MM.1S (cell line): ENCODE data around the gene CDH4.

Experiments used
- DNase-seq: peaks from one replicate; pipeline ENCODE4 v3.0.0-alpha.2; 2015
- H2AFZ ChIP-seq: fragments of 300-600 bp; sonication (generic); 2 replicates; pipeline ENCODE4 v1.6.0; 2016; ENCODE audit warnings: antibody characterized with exemption, low read length
- H3F3A ChIP-seq: fragments of 300-600 bp; sonication (generic); 2 replicates; pipeline ENCODE4 v1.6.1; 2016; ENCODE audit warnings: mild to moderate bottlenecking, antibody characterized with exemption, low read length, moderate library complexity, mixed read lengths; ENCODE audit not compliant: insufficient read depth
- H3K27ac ChIP-seq: fragments of 300-600 bp; sonication (generic); 2 replicates; pipeline ENCODE4 v1.5.1; 2016; ENCODE audit warnings: mild to moderate bottlenecking, low read length
- H3K27me3 ChIP-seq: fragments of 300-600 bp; sonication (generic); replicated peaks from 2 replicates; pipeline ENCODE4 v1.6.0; 2016; ENCODE audit warnings: low read length; ENCODE audit not compliant: insufficient read depth
- H3K36me3 ChIP-seq: fragments of 300-600 bp; sonication (generic); replicated peaks from 2 replicates; pipeline ENCODE4 v1.6.1; 2016; ENCODE audit warnings: mild to moderate bottlenecking, low read length, mixed read lengths; ENCODE audit not compliant: insufficient read depth
- H3K4me1 ChIP-seq: fragments of 300-600 bp; sonication (generic); 2 replicates; pipeline ENCODE4 v1.6.1; 2016; ENCODE audit warnings: low read length, mixed read lengths
- H3K4me2 ChIP-seq: fragments of 300-600 bp; sonication (generic); 2 replicates; pipeline ENCODE4 v1.6.0; 2016; ENCODE audit warnings: low read depth, low read length
- H3K4me3 ChIP-seq: fragments of 300-600 bp; sonication (generic); 2 replicates; pipeline ENCODE4 v1.5.1; 2016; ENCODE audit warnings: low read length, mixed read lengths
- H3K79me2 ChIP-seq: fragments of 300-600 bp; sonication (generic); 2 replicates; pipeline ENCODE4 v1.6.1; 2016; ENCODE audit warnings: mixed run types, low read length, mixed read lengths
- H3K9ac ChIP-seq: fragments of 300-600 bp; sonication (generic); 2 replicates; pipeline ENCODE4 v1.6.1; 2016; ENCODE audit warnings: low read length, mixed read lengths
- H3K9me2 ChIP-seq: fragments of 300-600 bp; sonication (generic); replicated peaks from 2 replicates; pipeline ENCODE4 v1.6.1; 2016; ENCODE audit warnings: mild to moderate bottlenecking, low read length, mixed read lengths; ENCODE audit not compliant: insufficient read depth
- H3K9me3 ChIP-seq: fragments of 300-600 bp; sonication (generic); replicated peaks from 2 replicates; pipeline ENCODE4 v1.6.1; 2016; ENCODE audit warnings: mild to moderate bottlenecking, low read length, mixed read lengths; ENCODE audit not compliant: insufficient read depth
- H4K20me1 ChIP-seq: fragments of 300-600 bp; sonication (generic); 2 replicates; pipeline ENCODE4 v1.6.1; 2016; ENCODE audit warnings: mild to moderate bottlenecking, low read length, moderate library complexity, mixed read lengths; ENCODE audit not compliant: insufficient read depth
- EZH2 ChIP-seq: fragments of 300-600 bp; sonication (generic); optimal IDR thresholded peaks from 2 replicates; pipeline ENCODE3; 2017; ENCODE audit warnings: low read depth, mild to moderate bottlenecking, antibody characterized with exemption, low read length, mixed read lengths
- EZH2phosphoT487 ChIP-seq: fragments of 300-600 bp; sonication (generic); IDR thresholded peaks from 2 replicates; pipeline ENCODE4 v1.6.1; 2018; ENCODE audit warnings: antibody characterized with exemption, low read length
- TF ChIP-seq, protein P1 (sequence below): fragments of 300-600 bp; sonication (generic); IDR thresholded peaks from 2 replicates; pipeline ENCODE4 v1.5.1; 2016; ENCODE audit warnings: antibody characterized with exemption, low read length, mixed read lengths

The CDH4 gene

DNA sequence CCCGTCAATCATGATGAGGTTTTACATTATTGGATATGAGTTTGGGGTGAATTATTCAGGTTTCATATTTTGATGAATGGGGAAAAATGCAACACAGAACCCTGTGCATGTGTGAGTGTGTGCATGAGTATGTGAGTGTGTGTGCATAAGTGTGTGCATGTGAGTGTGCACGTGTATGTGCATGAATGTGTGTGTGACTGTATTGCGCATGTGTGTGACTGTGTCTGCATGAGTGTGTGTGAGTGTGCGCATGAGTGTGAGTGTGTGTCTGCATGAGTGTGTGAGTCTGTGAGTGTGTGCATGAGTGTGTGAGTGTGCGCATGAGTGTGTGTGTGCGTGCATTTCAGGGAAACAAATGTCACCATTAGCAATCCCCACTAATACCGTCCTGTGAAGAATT is 18.5 kb upstream of the CDH4 start:
- no peak for DNase-seq
- Histone ChIP-seq H3K9me2 (no peaks in the 10 kb centered on the region), H3K27ac (no peak overlapping the region), H3F3A (no peaks in the 10 kb centered on the region), H3K27me3 (peaks cover 33% of the 10 kb centered on the region), H4K20me1 (no peaks in the 10 kb centered on the region), H3K9ac (no peak overlapping the region), H3K4me1 (no peaks in the 10 kb centered on the region), H3K36me3 (no peaks in the 10 kb centered on the region), H3K4me3 (no peak overlapping the region), H3K4me2 (no peak overlapping the region), H3K9me3 (no peaks in the 10 kb centered on the region), H3K79me2 (no peaks in the 10 kb centered on the region), H2AFZ (no peak overlapping the region)
- TF ChIP-seq EZH2phosphoT487 (no peak), EZH2 (no peak)
- TF ChIP-seq, protein P1, sequence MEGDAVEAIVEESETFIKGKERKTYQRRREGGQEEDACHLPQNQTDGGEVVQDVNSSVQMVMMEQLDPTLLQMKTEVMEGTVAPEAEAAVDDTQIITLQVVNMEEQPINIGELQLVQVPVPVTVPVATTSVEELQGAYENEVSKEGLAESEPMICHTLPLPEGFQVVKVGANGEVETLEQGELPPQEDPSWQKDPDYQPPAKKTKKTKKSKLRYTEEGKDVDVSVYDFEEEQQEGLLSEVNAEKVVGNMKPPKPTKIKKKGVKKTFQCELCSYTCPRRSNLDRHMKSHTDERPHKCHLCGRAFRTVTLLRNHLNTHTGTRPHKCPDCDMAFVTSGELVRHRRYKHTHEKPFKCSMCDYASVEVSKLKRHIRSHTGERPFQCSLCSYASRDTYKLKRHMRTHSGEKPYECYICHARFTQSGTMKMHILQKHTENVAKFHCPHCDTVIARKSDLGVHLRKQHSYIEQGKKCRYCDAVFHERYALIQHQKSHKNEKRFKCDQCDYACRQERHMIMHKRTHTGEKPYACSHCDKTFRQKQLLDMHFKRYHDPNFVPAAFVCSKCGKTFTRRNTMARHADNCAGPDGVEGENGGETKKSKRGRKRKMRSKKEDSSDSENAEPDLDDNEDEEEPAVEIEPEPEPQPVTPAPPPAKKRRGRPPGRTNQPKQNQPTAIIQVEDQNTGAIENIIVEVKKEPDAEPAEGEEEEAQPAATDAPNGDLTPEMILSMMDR, result no peak

DNA sequence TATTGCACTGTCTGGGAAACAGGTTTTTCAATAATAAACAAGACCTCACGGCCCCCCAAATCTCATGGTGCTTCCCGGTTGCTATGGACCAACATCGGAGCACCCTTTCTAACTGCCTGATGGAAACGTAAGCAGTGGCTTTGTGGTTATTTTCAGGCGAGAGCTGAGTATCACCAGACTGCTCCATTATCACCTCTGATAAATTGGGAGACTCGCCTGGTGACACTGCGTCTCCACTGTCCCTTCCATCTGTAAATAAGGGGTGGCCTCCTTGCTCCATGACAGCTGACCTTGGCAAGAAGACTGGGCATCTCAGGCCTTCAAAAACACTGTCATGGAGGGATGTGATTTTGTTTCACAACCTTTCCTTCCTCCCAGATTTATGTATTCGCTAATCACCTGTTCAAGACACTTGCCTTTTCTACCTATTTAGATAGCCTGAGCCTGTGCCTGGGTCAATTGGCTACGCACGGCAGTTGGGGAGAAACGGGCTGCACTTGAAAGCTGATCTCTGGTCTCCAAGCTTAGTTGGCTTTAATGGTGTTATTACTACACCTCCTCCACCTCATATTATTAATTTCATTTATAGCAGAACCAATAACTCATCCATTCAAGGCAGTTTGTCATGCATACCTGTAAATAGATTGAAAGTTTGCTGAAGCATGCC is 17.7 kb upstream of the CDH4 start:
- no peak overlapping the region for H2AFZ ChIP-seq
- no peaks in the 10 kb centered on the region for H3F3A ChIP-seq
- no peaks in the 10 kb centered on the region for H3K9me2 ChIP-seq
- H3K9ac ChIP-seq, result no peak overlapping the region
- no peak overlapping the region for H3K4me3 ChIP-seq
- no peak for DNase-seq
- no peak overlapping the region for H3K4me2 ChIP-seq
- H3K4me1 ChIP-seq, result no peaks in the 10 kb centered on the region
- H3K36me3 ChIP-seq, result no peaks in the 10 kb centered on the region
- no peak overlapping the region for H3K27ac ChIP-seq
- no peaks in the 10 kb centered on the region for H3K79me2 ChIP-seq
- H3K27me3 ChIP-seq, result peaks cover 30% of the 10 kb centered on the region
- no peaks in the 10 kb centered on the region for H3K9me3 ChIP-seq
- H4K20me1 ChIP-seq, result no peaks in the 10 kb centered on the region
- TF ChIP-seq EZH2 (no peak), EZH2phosphoT487 (no peak)
- TF ChIP-seq, protein P1, result no peak

DNA sequence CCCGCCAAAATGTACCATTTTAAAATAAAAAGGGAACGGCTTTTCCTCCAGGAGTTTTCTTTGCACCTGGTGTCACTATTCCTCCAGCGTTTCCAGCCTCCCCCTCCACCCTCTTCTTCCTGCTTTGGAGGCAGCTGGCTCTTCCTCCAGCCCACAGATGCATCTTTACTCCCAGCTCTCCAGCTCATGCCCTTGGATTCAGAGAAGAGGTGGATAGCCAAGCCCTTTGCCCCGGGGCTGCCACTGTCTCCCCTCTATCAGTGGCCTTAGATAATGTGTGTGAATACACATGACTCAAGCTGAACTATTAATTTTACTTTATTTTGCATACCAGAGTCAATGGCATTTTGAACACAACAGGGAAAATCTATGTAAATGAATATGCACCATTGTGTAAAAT is 15.3 kb upstream of the CDH4 start:
- Histone ChIP-seq H3K9me2 (no peaks in the 10 kb centered on the region), H3K9me3 (no peaks in the 10 kb centered on the region), H3K4me1 (no peaks in the 10 kb centered on the region), H3K9ac (no peak overlapping the region), H3K27ac (no peak overlapping the region), H2AFZ (no peak overlapping the region), H3K4me3 (no peak overlapping the region), H3K36me3 (no peaks in the 10 kb centered on the region), H4K20me1 (no peaks in the 10 kb centered on the region), H3K79me2 (no peaks in the 10 kb centered on the region), H3F3A (no peaks in the 10 kb centered on the region), H3K4me2 (no peak overlapping the region), H3K27me3 (peaks cover 35% of the 10 kb centered on the region)
- TF ChIP-seq EZH2phosphoT487 (no peak), EZH2 (no peak)
- TF ChIP-seq, protein P1, result no peak
- no peak for DNase-seq
